GM21360 (cell line): ENCODE data around the gene URM1.
"Not testable (repeated sequence)": the region's sequence is repeated elsewhere in the genome, so short reads cannot be mapped to it uniquely, and the experiment has no call there.

Experiments
- ATAC-seq: cut with Tn5 transposase; IDR thresholded peaks from one replicate; pipeline ENCODE4 v1.9.1; 2021; ENCODE audit warnings: mild to moderate bottlenecking, moderate library complexity; ENCODE audit not compliant: unreplicated experiment

Gene URM1

DNA sequence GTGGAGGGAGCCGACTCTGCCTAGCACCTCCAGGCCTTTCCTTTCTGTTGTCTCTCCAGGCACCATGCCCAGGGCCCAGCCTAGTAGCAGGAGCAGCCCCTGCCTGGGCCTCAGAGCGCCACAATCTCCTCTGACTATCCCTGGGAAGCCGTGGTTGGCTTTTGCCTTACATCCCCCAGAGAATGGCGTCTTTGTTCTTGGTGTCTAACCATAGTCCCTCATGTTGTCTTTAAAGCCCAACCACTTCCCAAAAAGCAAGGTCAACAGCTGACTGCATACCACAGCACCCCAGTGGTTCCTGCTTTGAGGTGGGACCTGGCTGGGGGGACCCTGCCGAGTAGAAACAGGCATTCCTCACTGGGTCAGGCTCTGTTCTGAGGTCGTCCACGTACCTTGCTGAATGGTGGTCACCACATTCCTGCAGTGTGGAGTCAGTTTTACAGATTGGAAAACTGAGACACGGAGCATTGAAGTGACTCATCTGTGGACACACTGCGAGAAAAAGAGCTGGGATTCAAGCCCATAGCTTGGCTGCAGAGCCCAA lies 35.7 kb downstream of the URM1 start:
- ATAC-seq: no peak

DNA sequence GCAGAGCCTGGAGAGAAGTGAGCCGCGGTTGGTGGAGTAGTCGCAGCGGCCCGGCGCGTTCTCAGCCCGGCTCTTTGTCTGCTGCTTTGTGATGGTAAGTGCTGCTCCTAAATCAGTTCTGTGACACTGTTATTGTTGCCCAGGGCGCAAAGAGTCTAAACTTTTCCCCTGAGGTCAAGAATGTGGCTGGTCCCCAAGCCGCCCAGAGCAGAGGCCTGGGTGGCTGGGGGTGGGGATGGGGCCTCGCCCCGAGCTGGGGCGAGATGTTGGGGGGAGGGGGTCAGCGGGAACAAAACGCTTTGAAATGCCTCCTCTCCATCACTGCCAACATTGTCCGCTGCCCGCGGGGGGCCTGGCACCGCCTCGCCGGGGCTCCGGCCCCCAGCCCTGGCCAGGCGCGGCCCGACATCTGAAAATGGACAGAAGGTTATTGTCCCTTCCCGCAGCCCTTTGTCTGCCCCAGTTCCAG lies 37.8 kb downstream of the URM1 start:
- ATAC-seq: no peak

DNA sequence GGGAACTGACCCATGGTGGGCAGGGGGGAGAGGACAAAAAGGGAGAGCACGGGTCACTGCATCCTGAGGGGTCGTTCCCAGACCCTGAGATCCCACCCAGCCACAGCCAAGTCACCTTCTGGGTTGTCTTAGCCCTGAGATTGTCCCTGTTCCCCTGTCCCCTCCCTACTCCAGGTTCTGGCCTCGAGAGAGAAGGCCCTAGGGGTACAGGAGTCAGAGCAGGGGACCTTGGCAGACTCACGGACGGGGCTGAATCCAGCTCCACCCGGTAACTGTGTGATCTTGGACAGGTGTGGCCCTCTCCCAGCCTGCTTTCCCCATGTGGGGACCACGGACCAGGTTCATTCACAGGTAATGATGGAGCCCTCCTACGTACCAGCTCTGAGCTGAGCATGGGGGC lies 38.3 kb downstream of the URM1 start:
- ATAC-seq: no peak

DNA sequence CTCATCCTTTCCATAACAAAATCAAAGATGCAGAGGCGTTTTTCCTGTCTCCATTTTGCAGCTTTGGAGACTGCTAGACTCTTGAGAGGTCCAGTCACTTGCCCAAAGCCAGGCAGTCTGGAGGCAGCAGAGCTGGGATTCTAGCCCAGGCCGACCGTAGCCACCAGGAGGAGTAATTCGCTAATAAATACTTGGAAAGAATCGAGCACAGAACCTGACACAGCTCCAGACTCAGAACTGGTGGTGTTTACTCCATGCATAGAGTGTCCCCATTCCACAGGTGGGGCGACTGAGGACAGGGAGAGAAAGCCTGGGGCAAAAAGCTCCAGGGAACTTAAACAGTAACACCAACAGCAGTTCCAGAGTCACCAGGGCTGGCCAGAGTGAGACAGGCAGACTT lies 38.8 kb downstream of the URM1 start:
- no peak for ATAC-seq

DNA sequence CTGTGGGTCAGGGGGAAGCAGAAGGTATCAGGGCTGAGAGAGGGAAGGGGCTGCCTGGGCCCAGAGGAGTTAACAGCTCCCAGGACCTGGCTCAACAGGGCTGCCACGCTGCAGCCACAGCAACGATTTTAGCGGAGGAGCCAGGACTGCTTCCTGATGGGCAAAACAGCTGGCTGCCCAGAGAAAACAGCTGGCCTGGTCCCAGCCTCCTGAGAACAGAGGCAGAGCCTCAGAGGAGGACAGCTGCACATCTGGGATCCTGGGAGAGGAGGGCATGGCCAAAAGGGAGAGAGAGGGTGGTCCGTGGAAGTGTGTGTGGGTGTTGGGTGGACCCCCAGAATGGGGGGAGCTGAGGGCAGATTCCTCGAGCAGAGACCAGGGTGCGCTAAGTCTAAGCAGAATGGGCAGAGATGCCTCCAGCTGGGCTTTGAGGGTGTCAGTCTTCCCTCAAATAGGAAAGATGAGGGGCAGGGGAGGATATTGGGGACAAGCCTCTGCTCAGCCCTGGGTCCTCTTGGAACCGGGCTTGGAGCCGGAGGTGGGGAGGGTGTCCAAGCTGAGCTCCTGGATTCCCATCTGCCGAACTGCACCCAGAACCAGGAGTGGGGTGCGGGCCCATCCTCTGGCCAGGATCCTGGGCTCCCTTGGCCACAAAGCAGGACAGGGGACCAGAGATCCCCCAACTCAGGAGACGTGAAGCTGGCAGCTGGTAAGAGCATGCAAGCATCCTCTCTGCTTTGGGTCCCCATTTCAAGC lies 40.4 kb downstream of the URM1 start:
- ATAC-seq: no peak

DNA sequence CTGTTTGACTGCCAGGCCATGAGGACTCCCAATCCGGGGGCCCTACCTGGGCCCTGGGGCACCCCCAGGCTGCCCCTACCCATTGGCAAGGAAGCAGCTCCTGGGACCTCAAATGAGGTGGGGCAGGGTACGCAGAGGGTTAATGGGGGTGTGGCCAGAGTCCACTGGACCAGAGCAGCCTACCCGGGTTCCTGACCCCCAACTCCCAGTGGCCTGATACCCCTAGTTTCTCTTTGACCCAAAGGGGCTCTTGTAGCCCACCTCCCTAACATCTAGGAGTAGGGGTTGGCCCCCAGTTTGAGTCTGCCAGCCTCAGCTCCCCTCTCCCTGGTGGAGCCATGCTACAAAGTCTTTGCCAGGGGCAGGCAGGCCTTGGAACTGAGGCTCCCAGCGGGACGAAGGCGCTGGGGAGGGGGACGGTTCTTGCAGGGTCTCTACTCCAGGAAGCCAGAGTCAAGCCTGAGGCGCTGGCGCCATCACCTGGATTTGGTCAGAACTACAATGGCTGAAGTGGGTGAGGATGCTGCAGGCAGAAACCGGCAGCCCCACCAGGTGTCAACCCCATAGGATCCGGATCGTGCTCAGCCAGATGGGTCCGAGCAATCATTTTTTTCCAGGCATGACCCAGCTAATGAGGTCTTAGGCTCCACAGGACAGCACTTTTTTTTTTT lies 41.1 kb downstream of the URM1 start:
- no peak for ATAC-seq

DNA sequence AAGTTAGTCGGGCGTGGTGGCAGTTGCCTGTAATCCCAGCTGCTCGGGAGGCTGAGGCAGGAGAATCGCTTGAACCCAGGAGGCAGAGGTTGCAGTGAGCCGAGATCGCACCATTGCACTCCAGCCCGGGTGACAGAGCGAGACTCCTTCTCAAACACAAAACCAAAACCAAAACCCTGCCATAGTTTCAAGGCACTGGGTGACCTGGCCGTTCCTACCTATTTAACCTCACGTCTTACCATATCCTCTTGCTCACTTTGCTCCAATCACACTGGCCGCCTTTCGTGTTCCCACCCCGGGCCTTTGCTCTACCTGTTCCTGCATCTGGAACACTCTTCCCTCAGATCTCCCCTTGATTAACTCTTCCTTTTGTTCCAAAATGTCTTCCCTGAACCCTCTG lies 42.6 kb downstream of the URM1 start:
- not testable (repeated sequence) for ATAC-seq

DNA sequence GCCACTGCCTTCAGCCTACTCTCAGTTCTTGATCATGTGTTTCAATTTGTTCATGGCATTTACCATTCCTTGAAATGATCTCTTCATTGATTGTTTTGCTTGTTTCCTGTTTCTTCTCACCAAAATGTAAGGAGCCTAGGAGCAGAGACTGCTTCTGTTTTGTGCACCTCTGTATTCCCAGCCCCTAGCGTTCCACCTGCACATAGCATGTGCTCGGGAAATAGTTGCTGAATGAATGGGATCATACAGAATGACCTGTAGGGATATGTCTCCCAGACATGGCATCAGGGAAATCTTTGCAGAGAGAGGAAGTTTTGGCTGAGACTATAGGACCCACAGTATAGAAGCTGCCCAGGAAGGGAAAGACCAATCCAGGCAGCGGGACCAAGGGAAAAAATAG lies 43.3 kb downstream of the URM1 start:
- ATAC-seq: no peak

DNA sequence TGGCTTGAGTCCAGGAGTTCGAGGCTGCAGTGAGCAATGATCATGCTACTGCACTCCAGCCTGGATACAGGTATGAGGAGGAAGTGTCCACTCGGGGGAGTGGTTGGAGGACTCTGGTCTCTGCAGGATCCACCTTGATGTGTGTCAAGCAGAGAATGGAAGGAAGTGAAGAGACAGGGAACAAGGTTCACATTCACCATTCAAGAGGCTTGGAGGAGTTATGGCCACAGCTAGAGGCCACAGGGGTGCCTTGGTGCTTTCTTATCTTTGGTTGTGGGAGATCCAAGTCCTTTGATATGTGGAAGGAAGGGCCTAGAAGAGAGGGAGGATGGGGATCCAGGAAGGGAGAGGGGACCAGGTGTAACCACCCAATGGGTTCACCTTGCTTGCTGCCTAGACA lies 44.1 kb downstream of the URM1 start:
- ATAC-seq: no peak

DNA sequence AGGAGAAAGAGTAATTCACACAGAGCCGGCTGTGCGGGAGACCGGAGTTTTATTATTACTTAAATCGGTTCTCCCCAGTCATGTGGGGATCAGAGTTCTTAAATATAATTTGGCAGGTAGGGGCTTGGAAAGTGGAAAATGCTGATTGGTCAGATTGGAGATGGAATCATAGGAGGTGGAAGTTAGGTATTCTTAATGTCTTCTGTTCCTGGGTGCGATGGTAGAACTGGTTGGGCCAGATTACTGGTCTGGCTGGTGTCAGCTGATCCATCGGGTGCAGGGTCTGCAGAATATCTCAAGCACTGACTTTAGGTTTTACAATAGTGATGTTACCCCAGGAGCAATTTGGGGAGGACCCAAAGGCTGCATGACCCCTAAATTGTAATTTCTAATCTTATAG lies 44.8 kb downstream of the URM1 start:
- no peak for ATAC-seq

DNA sequence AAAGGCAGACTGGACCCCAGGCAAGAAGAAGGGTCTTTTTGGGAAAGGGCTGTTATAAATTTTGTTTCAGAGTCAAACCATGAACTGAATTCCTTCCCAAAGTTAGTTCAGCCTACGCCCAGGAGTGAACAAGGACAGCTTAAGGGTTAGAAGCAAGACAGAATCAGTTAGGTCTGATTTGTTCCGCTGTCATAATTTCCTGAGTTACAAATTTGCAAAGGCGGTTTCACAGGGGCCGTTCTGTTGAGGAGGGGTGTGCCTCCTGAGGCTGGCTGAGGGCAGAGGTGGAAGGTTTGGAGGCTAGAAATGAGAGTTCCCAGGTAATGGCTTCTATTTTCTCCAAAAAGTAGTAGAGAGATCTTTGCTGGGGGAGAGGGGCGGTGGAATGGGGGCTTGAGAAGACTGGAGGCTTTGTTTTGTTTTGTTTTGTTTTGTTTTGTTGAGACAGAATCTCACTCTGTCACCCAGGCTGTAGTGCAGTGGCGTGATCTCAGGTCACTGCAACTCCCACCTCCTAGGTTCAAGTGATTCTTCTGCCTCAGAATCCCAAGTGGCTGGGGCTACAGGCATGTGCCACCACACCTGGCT lies 45.4 kb downstream of the URM1 start:
- no peak for ATAC-seq

DNA sequence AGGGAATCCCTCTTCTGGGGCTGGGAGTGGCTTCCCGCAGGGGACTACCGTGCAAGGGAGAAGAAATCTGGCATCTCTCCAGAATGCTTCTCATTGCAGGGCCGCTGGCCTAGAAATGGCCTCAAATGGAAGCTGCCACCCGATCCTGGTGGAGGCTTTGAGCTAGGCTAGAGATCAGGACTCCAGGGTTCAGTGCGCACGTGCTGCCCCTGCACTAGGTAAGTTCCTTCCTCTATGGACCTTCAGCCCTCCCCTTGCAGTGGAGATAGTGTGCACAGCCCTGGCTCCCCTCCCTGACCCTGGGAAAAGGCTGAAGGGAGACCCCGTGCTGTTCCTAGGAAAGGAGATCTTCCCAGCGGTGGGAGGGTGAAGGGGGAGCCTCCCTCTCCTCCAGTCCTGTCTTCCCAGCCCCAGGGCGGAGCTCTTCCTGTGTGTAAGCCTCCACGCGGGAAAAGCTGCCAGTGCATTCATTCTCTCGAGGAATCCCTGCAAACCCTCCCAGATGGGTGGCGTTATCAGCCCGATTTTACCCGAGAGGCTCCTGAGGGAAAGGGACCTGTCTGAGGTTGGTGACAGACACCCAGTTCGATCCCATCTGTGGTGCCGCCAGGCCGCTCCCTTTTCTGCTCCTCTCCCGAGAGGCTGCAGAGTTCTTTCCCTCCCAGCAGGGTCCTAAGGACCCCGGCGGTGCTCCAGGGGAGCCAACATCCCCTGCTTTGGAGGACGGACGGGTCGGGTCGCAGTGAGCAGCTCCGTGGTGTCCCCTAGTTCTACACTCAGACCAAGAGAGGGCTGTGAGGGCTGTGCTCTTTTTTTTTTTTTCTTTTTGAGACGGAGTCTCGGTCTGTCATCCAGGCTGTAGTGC lies 48.1 kb downstream of the URM1 start:
- ATAC-seq: no peak

DNA sequence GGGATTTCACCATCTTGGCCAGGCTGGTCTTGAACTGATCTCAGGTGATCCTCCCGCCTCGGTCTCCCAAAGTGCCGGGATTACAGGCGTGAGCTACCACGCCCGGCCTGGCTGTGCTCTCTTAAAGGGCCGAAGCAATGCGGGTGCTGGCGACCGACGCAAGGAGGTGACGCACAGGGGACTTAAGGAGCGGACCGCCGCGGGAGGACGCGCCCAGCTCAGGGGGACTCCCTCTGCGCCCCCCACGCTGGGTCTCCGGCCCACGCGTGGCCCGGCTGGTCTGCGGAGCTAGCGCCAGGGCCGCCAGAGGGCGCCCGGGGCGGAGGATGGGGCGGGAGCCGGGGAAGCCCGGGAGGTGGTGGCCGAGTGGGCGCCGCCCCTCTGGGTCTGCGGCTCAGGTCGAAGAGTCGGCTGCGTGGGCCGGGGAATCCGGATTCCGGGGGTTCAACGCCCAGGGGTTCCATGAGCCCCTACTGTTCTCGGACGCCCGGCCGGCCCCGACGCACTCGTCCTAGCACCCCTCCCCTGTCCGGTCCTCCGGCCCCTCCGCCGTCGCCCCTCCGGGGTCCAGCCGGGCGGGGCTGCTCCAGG lies 49.0 kb downstream of the URM1 start:
- peak; percentile 63 for ATAC-seq

DNA sequence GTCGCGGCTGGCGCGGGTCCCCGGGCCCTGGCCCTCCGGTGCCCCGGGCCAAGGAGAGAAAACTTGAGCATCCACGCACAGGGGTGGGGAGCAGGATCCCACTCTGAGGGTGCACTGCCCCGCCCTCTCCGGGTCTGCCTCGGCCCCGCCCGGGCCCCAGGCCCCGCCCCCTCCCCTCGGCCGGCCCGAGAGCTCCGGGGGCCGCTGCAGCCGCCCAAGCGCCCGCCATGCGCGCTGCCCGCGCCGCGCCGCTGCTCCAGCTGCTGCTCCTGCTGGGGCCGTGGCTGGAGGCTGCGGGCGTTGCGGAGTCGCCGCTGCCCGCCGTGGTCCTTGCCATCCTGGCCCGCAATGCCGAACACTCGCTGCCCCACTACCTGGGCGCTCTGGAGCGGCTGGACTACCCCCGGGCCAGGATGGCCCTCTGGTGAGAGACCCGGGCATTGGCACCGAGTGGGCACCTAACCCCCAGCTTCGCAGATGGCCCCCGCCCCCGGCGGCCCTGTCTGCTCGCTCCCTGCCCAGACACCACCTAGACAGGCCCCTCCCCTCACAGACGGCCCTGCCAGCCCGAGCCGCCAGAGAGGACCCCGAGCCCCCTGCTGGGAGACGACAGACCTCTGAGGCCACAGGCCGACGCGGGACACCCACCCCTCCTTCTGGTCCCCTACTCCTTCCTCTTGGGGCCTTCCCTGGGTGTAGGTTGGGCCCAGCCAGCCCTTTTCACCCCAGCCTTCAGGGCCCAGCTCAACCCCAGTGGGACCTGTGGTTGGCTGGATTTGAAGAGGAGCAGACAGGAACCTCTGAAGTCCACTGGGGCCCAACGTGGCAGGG lies 49.7 kb downstream of the URM1 start, which contains the start of gene CERCAM:
CERCAM (plus strand) TSS at position 207 of the 831 bp plus-strand sequence; CDS start at position 228, 21 bp downstream.
- ATAC-seq: peak; percentile 50

DNA sequence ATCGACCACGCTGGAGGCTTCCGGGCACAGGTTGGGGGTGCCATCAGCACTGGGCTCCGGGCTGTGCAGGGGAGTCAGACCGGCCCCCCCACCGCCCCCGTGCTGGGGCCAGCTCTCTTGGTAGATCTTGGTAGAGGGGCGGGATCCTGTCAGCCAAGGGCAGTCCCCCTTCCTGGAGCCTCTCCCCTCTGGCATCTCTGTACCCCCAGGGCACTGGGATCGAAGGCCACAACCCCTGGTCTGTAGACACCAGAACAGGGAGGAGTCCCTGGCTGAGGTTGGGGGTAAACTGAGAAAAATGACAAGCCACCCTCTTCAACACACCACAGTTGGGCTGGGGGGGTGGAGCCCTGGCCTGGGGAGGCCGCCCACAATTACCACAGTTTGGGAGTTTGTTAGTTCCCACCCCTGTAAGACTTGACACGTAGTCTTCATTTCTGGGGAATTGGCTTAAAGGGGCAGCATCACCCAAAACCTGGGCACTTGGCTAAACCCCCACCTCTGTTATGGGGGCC lies 50.4 kb downstream of the URM1 start:
- ATAC-seq: no peak

DNA sequence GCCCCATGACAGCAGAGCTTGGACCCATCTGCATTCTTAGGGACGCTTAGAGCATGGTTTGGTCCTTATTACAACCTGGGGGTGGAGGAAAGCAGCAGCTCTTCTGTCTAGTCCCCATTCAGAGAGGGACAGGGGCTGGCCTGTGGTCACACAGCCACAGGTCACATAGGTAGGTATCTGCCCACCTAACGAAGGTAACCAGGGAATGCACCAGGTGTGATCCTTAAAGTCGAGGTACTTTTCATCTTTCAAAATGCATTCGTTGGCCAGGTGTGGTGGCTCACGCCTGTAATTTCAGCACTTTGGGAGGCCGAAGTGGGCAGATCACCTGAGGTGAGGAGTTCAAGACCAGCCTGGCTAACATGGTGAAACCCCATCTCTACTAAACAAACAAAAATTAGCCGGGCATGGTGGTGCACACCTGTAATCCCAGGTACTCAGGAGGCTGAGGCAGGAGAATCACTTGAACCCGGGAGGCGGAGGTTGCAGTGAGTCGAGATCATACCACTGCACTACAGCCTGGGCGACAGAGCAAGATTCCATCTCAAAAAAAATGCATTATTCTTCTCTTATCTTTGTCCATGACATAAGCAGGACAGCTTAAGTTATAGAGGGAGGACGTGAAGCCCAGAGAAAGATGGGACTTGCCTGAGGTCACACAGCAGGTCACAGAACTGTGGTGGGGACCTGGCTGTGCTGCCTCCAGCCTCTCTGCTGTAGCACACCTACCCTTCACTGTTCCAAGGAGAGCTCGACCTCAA lies 51.0 kb downstream of the URM1 start:
- not testable (repeated sequence) for ATAC-seq

DNA sequence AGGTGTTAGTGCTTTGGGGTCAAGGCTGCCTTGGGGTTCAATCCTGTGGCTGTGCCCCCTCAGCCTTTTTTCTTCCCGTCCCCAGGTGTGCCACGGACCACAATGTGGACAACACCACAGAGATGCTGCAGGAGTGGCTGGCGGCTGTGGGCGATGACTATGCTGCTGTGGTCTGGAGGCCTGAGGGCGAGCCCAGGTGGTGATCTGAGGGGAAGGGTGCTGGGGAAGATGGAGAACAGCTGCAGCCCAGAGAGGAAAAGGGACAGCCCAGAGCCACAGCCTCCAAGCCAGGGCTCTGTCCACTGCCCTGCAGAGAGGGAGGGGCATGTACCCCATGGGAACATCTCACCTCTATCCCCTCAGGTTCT lies 51.6 kb downstream of the URM1 start:
- no peak for ATAC-seq

DNA sequence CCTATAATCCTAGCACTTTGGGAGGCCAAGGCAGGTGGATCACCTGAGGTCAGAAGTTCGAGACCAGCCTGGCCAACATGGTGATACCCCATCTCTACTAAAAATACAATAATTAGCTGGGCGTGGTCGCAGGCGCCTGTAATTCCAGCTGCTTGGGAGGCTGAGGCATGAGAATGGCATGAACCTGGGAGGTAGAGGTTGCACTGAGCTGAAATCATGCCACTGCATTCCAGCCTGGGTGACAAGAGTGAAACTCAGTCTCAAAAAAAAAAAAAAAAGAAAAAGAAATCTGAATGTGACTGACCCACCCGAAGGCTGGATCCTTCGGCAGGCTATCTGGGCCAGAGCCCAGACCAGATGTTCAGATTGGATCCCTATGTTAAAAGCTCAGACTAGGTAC lies 52.2 kb downstream of the URM1 start:
- not testable (repeated sequence) for ATAC-seq
